OCI-LY1 (cell line): ENCODE measurements around the gene PHLPP1.

Experiments
- EZH2 ChIP-seq: fragments of 200-600 bp; sonication (generic), shearing (Covaris generic); IDR thresholded peaks from 2 replicates; pipeline ENCODE4 v1.8.0; 2017; ENCODE audit warnings: borderline replicate concordance, mixed run types, mild to moderate bottlenecking, antibody characterized with exemption, low read length, moderate library complexity, mixed read lengths
- TF ChIP-seq, protein P1 (sequence below): fragments of 200-600 bp; sonication (generic), shearing (Covaris generic); IDR thresholded peaks from 2 replicates; pipeline ENCODE4 v1.5.1; 2017; ENCODE audit warnings: mild to moderate bottlenecking, antibody characterized with exemption, low read length, moderate library complexity, mixed read lengths

DNA sequence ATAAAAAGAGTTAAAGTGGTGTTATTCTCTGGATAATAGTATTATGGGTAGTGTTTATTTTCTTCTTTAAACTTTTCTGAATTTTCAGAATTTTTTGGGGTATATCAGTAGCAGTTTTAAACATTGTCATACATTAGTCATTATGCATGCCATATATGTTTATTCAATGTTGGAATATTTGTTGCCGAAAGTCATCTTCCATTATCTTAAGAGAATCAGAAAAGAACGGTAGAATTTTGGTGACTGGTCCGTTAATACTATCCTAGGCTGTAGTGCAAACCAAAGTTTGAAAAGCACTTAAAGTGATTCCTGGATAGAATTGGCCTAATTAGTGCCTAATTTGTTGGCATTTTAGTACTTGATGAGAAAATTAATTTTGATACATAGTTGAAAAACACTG lies 244.1 kb downstream of the PHLPP1 start:
- TF ChIP-seq, protein P1, sequence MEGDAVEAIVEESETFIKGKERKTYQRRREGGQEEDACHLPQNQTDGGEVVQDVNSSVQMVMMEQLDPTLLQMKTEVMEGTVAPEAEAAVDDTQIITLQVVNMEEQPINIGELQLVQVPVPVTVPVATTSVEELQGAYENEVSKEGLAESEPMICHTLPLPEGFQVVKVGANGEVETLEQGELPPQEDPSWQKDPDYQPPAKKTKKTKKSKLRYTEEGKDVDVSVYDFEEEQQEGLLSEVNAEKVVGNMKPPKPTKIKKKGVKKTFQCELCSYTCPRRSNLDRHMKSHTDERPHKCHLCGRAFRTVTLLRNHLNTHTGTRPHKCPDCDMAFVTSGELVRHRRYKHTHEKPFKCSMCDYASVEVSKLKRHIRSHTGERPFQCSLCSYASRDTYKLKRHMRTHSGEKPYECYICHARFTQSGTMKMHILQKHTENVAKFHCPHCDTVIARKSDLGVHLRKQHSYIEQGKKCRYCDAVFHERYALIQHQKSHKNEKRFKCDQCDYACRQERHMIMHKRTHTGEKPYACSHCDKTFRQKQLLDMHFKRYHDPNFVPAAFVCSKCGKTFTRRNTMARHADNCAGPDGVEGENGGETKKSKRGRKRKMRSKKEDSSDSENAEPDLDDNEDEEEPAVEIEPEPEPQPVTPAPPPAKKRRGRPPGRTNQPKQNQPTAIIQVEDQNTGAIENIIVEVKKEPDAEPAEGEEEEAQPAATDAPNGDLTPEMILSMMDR = no peak
- no peak for TF ChIP-seq EZH2
